PFSK-1 (cell line): Measurements from ENCODE around the gene TRPC3.

ENCODE experiments used
- FOXP2 ChIP-seq: optimal IDR thresholded peaks from 2 replicates; pipeline ENCODE3; 2011; ENCODE audit warnings: borderline replicate concordance, control low read depth, inconsistent platforms; ENCODE audit not compliant: insufficient read depth; ENCODE audit errors: extremely low read length, extremely low read depth
- POLR2AphosphoS5 ChIP-seq: IDR thresholded peaks from 2 replicates; pipeline ENCODE4 v1.6.1; 2012; ENCODE audit warnings: low read depth, mild to moderate bottlenecking, control low read depth, low read length, moderate library complexity
- SIN3A ChIP-seq: IDR thresholded peaks from 2 replicates; pipeline ENCODE4 v1.6.1; 2012; ENCODE audit warnings: mild to moderate bottlenecking, low read length, moderate library complexity, borderline replicate concordance; ENCODE audit not compliant: insufficient read depth
- TAF1 ChIP-seq: IDR thresholded peaks from 2 replicates; pipeline ENCODE4 v1.6.1; 2012; ENCODE audit warnings: low read length, control low read depth, borderline replicate concordance; ENCODE audit not compliant: insufficient read depth
- TF ChIP-seq, protein P1 (sequence below), 2 experiments: IDR thresholded peaks; 2 replicates each; pipeline versions ENCODE4 v1.6.1 to v1.8.0; 2011 to 2012; ENCODE audit warnings: low read depth in 2 of 2, low read length in 2 of 2, control low read depth in 1 of 2, inconsistent platforms in 1 of 2, mild to moderate bottlenecking in 1 of 2, moderate library complexity in 1 of 2; ENCODE audit not compliant: insufficient read depth in 1 of 2

The TRPC3 gene

GRCh38 chr4:121930304-121930703 lies 21.6 kb downstream of the TRPC3 start:
- no peak for TF ChIP-seq SIN3A
- TF ChIP-seq, protein P1, sequence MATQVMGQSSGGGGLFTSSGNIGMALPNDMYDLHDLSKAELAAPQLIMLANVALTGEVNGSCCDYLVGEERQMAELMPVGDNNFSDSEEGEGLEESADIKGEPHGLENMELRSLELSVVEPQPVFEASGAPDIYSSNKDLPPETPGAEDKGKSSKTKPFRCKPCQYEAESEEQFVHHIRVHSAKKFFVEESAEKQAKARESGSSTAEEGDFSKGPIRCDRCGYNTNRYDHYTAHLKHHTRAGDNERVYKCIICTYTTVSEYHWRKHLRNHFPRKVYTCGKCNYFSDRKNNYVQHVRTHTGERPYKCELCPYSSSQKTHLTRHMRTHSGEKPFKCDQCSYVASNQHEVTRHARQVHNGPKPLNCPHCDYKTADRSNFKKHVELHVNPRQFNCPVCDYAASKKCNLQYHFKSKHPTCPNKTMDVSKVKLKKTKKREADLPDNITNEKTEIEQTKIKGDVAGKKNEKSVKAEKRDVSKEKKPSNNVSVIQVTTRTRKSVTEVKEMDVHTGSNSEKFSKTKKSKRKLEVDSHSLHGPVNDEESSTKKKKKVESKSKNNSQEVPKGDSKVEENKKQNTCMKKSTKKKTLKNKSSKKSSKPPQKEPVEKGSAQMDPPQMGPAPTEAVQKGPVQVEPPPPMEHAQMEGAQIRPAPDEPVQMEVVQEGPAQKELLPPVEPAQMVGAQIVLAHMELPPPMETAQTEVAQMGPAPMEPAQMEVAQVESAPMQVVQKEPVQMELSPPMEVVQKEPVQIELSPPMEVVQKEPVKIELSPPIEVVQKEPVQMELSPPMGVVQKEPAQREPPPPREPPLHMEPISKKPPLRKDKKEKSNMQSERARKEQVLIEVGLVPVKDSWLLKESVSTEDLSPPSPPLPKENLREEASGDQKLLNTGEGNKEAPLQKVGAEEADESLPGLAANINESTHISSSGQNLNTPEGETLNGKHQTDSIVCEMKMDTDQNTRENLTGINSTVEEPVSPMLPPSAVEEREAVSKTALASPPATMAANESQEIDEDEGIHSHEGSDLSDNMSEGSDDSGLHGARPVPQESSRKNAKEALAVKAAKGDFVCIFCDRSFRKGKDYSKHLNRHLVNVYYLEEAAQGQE (IDR thresholded peaks at IDR 0.05; ENCODE audit: insufficient read depth in 1 of 2, low read depth in 2 of 2, low read length in 2 of 2) = no peak
- TF ChIP-seq FOXP2 = no peak

GRCh38 chr4:121927948-121928347 lies 23.9 kb downstream of the TRPC3 start:
- TF ChIP-seq, protein P1 (IDR thresholded peaks at IDR 0.05; ENCODE audit: insufficient read depth in 1 of 2, low read depth in 2 of 2, low read length in 2 of 2) = no peak
- TF ChIP-seq POLR2AphosphoS5 (no peak), FOXP2 (no peak), SIN3A (no peak), TAF1 (no peak)

DNA sequence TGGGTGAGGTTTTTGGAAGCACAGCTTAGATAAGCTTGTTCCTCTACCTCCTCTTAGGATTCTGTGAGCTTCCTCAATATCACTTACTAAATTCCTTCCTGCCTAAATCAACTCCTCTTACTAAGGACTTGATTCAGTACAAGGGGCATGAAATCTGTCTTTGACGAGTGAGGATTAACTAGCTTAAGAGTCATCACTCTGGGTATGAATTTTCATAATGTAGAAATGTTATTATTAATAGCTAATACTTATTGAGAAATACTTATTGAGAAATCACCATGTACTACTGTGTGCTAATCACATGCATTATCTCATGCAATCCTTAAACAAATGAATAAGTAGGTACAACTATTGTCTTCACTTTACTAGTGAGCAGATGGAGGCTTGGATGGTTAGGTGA lies 28.6 kb downstream of the TRPC3 start:
- TF ChIP-seq, protein P1 (IDR thresholded peaks at IDR 0.05; ENCODE audit: insufficient read depth in 1 of 2, low read depth in 2 of 2, low read length in 2 of 2) = no peak
- no peak for TF ChIP-seq POLR2AphosphoS5
- TF ChIP-seq SIN3A = no peak
- no peak for TF ChIP-seq FOXP2
- TF ChIP-seq TAF1 = no peak

- no peak for TF ChIP-seq POLR2AphosphoS5
Measured at GRCh38 chr4:121913667-121914066, 38.2 kb downstream of the TRPC3 start.

DNA sequence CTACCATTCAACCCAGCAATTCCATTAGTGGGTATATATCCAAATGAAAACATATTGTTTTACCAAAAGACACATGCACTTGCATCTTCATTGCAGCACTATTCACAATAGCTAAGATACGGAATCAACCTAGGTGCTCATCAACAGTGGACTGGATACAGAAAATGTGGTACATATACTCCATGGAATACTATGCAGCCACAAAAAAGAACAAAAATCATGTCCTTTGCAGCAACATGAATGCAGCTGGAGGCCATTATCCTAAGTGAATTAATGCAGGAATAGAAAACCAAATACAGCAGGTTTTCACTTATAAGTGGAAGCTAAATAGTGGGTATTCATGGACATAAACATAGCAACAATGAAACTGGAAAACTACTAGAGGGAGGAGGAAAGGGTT lies 43.5 kb downstream of the TRPC3 start:
- TF ChIP-seq TAF1 (no peak), POLR2AphosphoS5 (no peak), SIN3A (no peak), FOXP2 (no peak)
- TF ChIP-seq, protein P1 (IDR thresholded peaks at IDR 0.05; ENCODE audit: insufficient read depth in 1 of 2, low read depth in 2 of 2, low read length in 2 of 2) = no peak
